ENCODE results near the gene PROC. TPM values are rescaled to one million over a fixed set of nuclear protein-coding genes. Genes with fewer than 3 reads are reported as not detected.

The PROC gene
- total RNA-seq, 2 donors from 2014 or later, result not detected

DNA sequence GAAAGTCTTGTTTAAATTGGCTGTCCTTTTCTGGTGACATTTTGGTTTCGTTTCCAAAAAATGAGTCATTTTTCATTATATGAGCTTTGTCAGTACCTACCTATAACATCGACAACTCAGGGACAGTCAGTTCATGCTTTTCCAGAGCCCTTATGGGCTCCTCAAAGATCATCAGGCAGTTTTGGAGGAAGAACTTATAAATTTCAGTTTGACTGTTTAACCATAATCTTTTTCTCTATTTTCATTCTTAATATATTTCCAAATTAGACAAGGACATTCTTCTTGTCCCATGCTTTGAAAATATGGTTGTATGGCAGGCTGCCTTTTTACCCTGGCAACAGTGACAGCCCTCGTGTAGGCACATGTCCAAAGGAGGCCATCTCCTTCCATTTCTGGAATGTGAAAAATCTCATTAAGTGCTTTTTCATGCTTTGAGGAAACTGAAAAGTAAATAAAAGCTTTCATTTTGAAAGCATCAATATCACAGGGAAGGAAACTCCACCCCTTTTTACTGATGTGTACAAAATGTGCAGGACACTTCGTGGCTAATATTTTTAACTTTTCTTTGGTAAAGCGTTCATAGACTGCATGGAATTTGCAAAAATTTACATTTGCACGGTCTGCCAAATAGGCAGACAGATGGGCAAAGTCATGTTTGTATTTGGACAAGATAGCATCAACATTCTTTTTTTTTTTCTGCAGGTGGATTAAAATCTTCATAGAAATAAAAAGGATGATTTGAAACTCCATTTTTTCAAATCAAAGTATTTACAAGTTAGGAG is 7.2 kb upstream of the PROC start:
- intact Hi-C loops (cut with DNase I), result no loop called here
- no peak for DNase-seq (ENCODE audit: low spot score)

DNA sequence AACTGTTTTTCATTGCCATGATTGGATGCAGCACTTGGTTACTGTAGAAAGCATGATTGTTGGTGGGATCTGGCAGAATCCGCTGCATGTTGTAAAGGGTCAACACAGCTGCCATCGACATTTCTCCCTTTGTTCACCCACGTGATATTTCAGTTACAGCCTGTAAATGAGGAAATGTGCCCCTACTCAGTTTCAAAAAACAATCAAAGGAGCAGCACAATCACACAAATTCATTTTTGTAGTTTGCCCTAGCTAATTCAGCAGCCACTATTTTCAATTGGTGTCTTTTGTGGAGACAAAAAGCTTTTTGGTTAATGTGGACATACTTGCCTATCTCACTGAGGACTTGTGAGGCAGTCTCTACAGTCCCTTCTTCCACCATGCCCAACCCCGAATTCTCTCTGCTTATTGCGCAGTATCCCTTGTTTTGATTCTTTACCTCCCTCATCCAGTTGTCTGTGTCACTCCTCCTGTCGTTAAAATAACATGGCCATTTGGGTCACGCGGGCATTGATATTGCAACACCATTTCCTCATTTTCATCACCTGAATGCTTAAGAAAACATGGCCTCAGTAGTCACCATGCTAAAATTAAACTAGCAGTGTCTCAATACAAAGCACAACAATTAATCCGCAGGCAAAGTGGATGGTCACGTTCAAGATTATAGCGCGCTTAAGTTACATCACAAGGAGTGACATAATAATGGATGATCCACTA is 6.4 kb upstream of the PROC start:
- intact Hi-C loops (cut with DNase I), result no loop called here
- no peak for DNase-seq (ENCODE audit: low spot score)

DNA sequence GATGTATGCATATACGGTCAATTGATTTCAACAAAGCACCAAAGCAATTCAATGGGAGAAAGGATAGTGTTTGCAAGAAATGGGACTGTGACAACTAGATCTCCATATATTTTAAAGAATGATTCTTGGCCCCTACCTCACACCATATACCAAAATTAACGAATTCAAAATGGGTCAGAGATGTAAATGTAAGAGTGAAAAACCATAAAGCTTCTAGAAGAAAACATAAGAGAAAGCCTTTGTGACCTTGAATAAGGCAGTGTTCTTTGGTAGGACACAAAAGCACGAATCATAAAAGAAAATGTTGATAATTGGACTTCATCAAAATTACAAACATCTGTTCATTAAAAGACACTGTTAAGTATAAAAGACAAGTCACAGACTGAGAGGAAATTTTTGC is 5.0 kb upstream of the PROC start:
- intact Hi-C loops (cut with DNase I), result no loop called here
- no peak for DNase-seq (ENCODE audit: low spot score)

DNA sequence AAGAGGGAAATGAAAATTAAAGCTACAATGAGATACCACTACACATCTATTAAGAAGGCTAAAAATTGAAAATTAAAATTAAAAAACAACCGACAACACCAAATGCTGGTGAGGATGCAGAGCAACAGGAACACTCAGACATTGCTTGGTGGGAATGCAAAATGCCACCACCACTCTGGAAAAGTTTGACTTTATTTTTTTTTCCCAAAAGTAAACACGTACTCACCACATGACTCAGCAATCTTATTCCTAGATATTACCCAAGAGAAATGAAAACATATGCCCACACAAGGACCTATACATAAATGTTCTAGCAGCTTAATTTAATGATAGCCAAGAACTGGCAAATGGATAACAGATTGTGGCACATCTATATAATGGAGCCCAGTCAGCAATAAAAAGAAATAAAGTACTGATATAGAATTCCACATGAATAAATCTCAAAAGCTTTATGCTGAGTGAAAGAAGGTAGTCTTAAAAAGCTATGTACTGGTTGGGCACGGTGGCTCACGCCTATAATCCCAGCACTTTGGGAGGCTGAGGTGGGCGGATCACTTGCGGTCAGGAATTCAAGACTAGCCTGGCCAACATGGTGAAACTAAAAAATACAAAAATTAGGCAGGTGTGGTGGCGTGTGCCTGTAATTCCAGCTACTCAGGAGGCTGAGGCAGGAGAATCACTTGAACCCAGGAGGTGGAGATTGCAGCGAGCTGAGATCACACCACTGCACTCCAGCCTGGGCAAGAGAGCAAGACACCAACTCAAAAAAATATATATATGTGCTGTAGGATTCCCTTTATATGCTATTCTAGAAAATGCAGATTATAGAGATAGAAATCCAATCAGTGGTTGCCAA is 4.2 kb upstream of the PROC start:
- DNase-seq (ENCODE audit: low spot score), result no peak
- intact Hi-C loops (cut with DNase I), result no loop called here

DNA sequence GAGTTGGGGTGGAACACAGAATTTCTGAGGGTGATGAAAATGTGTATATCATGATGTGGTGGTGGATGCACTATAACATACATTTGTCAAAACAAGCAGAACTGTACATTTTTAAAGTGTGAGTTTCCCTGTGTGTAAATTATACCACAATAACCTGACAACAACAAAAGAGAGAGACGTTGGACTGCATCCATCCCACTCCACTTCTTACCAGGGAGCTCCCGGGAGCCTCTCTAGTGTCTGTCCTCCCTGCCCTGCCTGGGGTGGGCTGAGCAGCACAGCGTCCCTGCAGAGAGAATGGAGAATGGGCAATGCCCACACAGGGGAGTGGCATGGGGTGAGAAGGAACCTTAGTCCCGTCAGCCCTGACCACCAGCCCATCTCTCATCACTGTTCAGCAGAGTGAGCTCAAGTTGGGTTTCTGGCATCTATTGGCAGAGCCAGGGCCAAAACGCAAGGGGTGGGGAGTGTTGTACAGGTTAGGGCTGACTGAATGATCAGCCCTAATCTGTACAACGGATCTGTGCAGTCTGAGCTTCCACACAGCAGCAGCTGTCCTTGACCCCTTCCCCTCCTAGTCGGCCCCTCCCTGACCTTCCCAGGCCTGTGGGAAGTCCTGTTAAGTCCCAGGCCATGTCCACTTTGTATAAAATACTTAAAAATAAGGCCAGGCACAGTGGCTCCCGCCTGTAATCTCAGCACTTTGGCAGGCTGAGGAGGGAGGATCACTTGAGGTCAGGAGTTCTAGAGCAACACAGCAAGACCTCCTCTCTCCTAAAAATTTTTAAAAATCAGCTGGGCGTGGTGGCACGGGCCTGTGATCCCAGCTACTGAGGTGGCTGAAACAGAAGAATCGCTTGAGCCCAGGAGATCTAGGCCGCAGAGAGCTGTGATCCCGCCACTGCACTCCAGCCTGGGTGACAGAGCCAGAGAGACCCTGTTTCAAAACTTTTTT is 3.3 kb upstream of the PROC start:
- no peak for DNase-seq (ENCODE audit: low spot score)
- intact Hi-C loops (cut with DNase I), result no loop called here

DNA sequence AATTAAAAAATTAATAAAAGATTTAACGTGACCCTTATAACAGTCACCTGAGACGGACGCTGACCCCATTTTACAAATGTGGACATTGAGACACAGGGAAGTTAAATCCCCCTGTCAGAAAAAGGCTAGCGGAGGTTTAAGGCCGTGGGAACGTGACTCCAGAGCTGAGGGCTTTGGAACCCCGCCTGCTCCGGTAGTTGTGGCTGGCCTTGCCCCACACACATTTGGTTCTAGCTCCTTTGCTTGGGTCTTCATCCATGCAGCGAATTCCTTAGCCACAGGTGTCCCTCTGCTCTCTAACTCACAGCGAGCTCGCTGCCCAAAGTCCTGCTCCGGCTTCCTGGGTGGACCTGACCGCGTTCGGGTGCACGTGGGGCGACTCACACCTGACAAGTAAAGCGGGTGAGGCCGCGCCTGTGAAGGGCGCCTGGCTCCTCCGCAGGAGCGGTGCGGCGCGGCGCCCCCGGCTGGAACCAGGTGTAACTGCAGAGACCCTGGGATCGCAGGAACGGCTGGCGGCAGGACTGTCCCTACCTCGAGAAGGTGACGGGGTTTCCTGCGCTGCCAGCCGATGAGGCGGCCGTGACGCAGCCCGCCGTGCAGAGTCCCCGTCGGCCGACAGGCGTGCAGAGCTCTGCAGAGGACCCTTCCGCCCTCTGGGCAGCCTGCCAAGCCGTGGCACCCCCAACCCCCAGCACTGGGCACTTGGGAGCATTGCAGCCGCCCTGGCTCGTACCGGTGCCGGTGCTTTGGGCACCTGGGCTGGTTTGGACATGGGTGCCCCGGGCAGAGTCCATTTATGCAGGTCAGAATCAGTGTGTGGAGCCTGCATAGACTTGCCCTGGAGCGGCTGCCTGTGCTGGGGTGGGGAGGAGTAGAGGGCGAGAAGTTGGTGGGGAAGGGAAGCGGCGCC is 2.4 kb upstream of the PROC start:
- intact Hi-C loops (cut with DNase I), result no loop called here

DNA sequence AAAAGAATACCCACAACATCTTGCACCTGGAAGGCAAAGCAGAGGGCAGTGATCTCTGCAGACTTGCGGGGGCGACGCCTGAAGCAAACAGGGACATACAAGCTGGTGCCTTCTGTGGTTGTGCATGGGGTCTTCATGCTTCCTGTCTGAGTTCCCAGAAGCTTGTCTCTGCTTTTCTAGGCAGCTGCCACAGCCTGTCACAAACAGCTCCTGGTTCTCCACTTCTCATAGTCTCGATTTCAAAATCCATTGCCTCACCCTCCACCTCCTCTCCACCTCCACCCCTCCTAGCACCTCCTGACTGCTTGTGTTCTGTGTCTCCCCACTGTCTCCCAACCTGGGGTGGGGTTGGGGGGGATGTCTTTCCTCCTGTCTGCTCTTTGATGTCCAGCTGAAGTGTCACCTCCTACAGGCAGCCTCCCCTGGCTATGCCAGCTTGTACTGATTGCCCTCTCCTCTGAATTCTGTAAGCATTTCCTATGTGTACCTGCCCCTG is 1.7 kb upstream of the PROC start:
- intact Hi-C loops (cut with DNase I), result no loop called here
- no peak for DNase-seq (ENCODE audit: low spot score)

More for the DNA sequence above, 2.4 kb upstream of the PROC start:
- DNase-seq (ENCODE audit: low spot score), result no peak

DNA sequence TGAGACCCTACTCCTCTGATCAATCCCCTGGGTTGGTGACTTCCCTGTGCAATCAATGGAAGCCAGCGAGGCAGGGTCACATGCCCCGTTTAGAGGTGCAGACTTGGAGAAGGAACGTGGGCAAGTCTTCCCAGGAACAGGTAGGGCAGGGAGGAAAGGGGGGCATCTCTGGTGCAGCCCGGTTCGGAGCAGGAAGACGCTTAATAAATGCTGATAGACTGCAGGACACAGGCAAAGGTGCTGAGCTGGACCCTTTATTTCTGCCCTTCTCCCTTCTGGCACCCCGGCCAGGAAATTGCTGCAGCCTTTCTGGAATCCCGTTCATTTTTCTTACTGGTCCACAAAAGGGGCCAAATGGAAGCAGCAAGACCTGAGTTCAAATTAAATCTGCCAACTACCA is 821 bp upstream of the PROC start:
- intact Hi-C loops (cut with DNase I), result no loop called here

DNA sequence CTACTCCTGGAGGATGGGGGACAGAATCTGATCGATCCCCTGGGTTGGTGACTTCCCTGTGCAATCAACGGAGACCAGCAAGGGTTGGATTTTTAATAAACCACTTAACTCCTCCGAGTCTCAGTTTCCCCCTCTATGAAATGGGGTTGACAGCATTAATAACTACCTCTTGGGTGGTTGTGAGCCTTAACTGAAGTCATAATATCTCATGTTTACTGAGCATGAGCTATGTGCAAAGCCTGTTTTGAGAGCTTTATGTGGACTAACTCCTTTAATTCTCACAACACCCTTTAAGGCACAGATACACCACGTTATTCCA is 844 bp downstream of the PROC start:
- no peak for DNase-seq (ENCODE audit: low spot score)
- intact Hi-C loops (cut with DNase I), result no loop called here

More for the DNA sequence above, 821 bp upstream of the PROC start:
- DNase-seq (ENCODE audit: low spot score), result no peak

DNA sequence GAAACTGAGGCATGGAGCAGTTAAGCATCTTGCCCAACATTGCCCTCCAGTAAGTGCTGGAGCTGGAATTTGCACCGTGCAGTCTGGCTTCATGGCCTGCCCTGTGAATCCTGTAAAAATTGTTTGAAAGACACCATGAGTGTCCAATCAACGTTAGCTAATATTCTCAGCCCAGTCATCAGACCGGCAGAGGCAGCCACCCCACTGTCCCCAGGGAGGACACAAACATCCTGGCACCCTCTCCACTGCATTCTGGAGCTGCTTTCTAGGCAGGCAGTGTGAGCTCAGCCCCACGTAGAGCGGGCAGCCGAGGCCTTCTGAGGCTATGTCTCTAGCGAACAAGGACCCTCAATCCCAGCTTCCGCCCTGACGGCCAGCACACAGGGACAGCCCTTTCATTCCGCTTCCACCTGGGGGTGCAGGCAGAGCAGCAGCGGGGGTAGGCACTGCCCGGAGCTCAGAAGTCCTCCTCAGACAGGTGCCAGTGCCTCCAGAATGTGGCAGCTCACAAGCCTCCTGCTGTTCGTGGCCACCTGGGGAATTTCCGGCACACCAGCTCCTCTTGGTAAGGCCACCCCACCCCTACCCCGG is 1.3 kb downstream of the PROC start:
- intact Hi-C loops (cut with DNase I), result loop anchor here in 1 of 2 donors (5.0 kb wide), 1 partner anchor 683 kb away; no protein-coding TSS in a partner anchor
- DNase-seq (ENCODE audit: low spot score), result no peak

DNA sequence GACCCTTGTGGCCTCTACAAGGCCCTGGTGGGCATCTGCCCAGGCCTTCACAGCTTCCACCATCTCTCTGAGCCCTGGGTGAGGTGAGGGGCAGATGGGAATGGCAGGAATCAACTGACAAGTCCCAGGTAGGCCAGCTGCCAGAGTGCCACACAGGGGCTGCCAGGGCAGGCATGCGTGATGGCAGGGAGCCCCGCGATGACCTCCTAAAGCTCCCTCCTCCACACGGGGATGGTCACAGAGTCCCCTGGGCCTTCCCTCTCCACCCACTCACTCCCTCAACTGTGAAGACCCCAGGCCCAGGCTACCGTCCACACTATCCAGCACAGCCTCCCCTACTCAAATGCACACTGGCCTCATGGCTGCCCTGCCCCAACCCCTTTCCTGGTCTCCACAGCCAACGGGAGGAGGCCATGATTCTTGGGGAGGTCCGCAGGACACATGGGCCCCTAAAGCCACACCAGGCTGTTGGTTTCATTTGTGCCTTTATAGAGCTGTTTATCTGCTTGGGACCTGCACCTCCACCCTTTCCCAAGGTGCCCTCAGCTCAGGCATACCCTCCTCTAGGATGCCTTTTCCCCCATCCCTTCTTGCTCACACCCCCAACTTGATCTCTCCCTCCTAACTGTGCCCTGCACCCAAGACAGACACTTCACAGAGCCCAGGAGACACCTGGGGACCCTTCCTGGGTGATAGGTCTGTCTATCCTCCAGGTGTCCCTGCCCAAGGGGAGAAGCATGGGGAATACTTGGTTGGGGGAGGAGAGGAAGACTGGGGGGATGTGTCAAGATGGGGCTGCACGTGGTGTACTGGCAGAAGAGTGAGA is 2.0 kb downstream of the PROC start:
- DNase-seq (ENCODE audit: low spot score), result no peak
- intact Hi-C loops (cut with DNase I), result loop anchor here in 1 of 2 donors (5.0 kb wide), 1 partner anchor 682 kb away; no protein-coding TSS in a partner anchor

DNA sequence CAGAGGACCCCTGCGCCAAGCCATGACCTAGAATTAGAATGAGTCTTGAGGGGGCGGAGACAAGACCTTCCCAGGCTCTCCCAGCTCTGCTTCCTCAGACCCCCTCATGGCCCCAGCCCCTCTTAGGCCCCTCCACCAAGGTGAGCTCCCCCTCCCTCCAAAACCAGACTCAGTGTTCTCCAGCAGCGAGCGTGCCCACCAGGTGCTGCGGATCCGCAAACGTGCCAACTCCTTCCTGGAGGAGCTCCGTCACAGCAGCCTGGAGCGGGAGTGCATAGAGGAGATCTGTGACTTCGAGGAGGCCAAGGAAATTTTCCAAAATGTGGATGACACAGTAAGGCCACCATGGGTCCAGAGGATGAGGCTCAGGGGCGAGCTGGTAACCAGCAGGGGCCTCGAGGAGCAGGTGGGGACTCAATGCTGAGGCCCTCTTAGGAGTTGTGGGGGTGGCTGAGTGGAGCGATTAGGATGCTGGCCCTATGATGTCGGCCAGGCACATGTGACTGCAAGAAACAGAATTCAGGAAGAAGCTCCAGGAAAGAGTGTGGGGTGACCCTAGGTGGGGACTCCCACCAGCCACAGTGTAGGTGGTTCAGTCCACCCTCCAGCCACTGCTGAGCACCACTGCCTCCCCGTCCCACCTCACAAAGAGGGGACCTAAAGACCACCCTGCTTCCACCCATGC is 3.0 kb downstream of the PROC start:
- intact Hi-C loops (cut with DNase I), result loop anchor here in 1 of 2 donors (5.0 kb wide), 1 partner anchor 681 kb away; no protein-coding TSS in a partner anchor
- no peak for DNase-seq (ENCODE audit: low spot score)

DNA sequence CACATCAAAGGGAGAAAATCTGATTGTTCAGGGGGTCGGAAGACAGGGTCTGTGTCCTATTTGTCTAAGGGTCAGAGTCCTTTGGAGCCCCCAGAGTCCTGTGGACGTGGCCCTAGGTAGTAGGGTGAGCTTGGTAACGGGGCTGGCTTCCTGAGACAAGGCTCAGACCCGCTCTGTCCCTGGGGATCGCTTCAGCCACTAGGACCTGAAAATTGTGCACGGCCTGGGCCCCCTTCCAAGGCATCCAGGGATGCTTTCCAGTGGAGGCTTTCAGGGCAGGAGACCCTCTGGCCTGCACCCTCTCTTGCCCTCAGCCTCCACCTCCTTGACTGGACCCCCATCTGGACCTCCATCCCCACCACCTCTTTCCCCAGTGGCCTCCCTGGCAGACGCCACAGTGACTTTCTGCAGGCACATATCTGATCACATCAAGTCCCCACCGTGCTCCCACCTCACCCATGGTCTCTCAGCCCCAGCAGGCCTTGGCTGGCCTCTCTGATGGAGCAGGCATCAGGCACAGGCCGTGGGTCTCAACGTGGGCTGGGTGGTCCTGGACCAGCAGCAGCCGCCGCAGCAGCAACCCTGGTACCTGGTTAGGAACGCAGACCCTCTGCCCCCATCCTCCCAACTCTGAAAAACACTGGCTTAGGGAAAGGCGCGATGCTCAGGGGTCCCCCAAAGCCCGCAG is 3.8 kb downstream of the PROC start:
- no peak for DNase-seq (ENCODE audit: low spot score)
- intact Hi-C loops (cut with DNase I), result loop anchor here in 1 of 2 donors (2.0 to 5.0 kb wide), 2 partner anchors 71 to 680 kb away; no protein-coding TSS in a partner anchor

DNA sequence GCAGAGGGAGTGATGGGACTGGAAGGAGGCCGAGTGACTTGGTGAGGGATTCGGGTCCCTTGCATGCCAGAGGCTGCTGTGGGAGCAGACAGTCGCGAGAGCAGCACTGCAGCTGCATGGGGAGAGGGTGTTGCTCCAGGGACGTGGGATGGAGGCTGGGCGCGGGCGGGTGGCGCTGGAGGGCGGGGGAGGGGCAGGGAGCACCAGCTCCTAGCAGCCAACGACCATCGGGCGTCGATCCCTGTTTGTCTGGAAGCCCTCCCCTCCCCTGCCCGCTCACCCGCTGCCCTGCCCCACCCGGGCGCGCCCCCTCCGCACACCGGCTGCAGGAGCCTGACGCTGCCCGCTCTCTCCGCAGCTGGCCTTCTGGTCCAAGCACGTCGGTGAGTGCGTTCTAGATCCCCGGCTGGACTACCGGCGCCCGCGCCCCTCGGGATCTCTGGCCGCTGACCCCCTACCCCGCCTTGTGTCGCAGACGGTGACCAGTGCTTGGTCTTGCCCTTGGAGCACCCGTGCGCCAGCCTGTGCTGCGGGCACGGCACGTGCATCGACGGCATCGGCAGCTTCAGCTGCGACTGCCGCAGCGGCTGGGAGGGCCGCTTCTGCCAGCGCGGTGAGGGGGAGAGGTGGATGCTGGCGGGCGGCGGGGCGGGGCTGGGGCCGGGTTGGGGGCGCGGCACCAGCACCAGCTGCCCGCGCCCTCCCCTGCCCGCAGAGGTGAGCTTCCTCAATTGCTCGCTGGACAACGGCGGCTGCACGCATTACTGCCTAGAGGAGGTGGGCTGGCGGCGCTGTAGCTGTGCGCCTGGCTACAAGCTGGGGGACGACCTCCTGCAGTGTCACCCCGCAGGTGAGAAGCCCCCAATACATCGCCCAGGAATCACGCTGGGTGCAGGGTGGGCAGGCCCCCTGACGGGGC is 4.6 kb downstream of the PROC start:
- intact Hi-C loops (cut with DNase I), result loop anchor here in 1 of 2 donors (2.0 to 5.0 kb wide), 2 partner anchors 70 to 679 kb away; no protein-coding TSS in a partner anchor
- DNase-seq (ENCODE audit: low spot score), result no peak
